Epidermal melanocyte (primary cell): Measurements from ENCODE around the gene PTPRN2.
"Not testable (repeated sequence)": the region's sequence is repeated elsewhere in the genome, so short reads cannot be mapped to it uniquely, and the experiment has no call there.

Experiments used
- DNase-seq: peaks from one replicate; pipeline ENCODE4 v3.0.0; 2011; ENCODE audit warnings: low spot score; ENCODE audit not compliant: insufficient read length

The PTPRN2 gene

GRCh38 chr7:157517782-157518513 lies 1069.7 kb downstream of the PTPRN2 start:
- no peak for DNase-seq

GRCh38 chr7:157516911-157517781 lies 1070.5 kb downstream of the PTPRN2 start:
- DNase-seq = no peak

- no peak for DNase-seq
These were observed 1071.3 kb downstream of the PTPRN2 start for GRCh38 chr7:157516311-157516710.

DNA sequence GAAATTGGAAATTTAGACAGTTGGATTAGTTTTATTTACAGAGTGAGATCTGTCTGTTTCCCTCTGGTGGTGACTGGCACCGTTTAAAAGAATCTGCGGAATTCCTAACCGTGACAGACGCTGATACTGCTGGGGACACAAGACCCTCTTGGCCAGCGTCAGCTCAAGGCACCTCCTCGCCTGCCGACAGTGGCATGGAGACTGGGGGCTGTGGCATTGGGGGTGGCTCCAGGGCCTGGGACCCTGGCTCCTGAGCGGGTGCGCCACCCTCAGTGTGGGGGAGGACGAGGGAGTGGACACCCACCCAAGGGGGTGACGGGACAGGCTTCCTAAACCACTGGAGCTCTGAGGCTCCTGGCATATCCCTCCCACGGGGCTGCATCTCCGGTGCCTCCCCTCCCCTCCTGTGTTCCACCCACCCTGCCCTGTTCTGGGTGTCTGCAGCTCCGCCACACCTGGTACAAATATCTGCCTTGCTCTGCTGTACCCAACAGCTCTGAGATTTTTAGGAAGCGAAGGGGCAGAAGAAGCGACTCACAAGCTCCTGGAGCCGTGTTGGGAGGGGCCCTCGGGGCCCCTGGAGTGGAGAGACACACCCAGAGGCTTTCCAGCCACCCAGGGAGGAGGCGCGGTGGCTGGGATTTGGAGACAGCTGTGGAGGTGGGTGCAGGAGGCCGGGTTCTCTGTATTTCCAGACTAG lies 1072.1 kb downstream of the PTPRN2 start:
- no peak for DNase-seq

DNA sequence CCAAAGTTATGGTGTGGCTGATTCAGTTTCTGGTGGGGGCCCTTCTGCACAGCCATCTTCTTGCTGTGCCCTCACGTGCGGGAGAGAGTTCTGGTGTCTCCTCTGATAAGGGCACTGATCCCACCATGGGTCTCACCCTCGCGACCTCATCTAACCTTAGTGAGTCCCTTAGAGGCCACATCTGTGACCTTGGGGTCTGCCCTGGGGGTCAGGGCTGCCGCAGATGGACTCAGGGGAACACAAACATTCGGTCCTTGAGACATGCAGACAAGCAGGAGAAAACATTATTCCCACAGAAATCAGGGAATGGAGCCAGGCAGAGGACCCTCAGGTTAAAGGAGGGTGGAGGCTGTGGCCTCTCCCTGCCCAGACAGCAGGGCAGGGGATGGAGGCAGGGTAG lies 1072.9 kb downstream of the PTPRN2 start:
- no peak for DNase-seq

DNA sequence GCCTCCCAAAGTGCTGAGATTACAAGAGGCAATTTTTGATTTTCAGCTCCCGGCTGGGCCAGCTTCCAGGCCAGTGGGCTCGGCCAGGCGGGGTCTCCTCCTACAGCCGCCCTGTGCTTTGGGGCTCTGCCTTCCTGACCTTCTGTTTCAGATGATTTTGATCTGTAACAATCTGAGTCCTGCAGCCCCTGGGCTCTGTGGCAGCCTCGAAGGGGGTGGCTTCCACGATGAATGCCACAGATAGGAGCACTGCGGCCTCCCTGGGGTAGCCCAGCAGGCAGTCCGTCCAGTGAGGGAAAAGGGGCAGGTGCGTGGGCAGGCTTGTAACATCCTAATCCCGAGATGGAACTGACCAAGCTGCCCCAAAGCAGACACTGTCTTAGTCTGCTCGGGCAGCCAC lies 1073.3 kb downstream of the PTPRN2 start:
- no peak for DNase-seq

- DNase-seq = no peak
These were observed 1073.9 kb downstream of the PTPRN2 start for GRCh38 chr7:157513682-157514081.

- DNase-seq = no peak
These were observed 1074.4 kb downstream of the PTPRN2 start for GRCh38 chr7:157513162-157513621.

GRCh38 chr7:157509226-157509625 lies 1078.4 kb downstream of the PTPRN2 start:
- DNase-seq = no peak

DNA sequence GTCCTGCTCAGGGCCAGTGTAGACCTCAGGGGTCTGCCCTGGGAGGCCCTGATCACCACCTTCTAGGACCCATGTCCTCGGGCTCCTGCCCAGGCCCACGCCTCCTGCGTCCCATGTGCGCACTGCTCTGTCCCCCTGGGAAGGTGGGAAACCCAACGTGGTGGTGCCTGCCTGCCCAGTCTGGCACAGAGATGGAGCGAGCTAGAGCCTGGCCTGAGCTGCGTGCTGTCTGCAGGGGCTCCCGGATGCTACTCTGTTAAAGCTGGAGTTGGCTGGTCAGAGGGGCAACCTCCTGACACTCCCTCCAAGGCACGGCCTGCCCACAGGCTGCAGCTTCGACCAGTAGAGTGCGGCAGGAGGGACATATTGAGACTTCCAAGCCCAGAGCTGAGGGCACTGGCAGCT lies 1079.1 kb downstream of the PTPRN2 start:
- no peak for DNase-seq

DNA sequence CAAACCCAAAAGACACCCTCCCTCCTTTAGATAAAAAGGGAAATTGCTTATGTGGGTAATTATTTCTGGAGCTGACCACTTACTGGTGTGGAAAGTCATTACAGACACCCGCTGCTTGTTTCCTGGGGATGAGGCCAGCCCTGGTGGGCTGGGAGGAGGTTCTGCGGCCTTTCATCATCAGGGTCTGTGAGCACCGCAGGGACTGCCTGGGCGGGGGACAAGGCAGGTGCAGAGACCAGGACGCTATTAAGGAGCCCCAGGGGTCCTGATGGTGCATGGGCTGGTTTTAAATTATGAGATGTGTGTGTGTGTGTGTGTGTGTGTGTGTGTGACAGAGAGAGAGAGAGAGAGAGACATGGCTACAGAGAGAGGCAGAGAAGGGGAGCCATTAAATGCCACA lies 1079.6 kb downstream of the PTPRN2 start:
- no peak for DNase-seq

DNA sequence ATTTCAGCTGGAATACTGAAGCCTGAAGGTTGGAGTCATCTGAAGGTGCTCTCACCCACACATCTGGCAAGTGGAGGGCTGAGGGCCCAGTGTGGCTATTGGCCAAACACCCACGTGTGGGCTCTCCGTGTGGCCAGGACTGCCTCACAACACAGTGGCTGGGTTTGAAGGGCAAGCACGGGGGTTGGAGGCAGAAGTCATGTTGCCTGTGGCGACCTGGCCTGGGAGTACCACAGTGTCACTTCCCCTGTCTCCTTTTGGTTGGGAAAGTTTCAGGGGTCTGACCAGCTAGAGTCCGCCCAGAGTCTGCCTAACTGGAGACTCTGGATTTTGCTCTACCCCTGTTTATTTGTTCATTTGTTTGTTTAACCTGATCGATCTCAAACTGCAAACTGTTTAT lies 1081.4 kb downstream of the PTPRN2 start:
- no peak for DNase-seq

- DNase-seq = no peak
These were observed 1082.0 kb downstream of the PTPRN2 start for GRCh38 chr7:157505646-157506045.

DNA sequence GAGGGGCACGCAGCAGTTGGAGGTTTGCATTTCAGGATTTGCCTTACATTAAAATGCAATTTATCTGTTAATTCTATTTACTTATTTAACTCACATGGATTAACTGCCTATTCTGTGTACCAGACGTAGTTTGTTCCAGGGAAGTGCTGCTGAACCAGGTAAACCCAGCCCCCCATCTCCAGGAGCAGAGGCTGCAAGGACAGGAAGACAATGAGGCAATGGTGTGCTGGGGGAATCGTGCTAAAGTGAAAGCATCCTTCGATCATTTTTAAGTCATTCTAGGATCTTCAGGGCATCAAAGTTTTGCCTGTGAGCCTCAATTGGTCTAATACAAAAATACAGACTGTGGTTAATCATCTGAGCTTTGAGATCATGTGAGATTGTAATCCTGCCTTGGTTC lies 1084.4 kb downstream of the PTPRN2 start:
- no peak for DNase-seq

DNA sequence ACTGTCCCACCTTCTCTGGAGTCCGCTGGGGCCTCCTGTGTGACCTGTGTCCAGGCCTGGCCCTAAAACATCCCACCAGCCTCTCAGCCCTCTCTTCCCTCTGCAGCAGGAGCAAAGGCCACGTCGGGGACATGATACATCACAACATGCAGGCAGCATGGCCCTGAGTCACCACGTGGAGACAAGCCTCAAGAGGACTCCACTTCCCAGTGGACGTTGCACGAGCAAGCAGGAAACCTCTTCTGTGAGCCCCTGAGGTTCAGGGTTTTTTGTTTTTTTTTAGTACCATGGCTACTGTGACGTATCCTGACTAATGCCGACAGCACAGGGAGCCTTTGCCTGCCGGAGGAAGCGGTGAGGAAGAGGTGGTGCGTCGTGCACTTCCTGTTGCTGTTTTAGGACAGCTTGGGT lies 1084.9 kb downstream of the PTPRN2 start:
- no peak for DNase-seq

- no peak for DNase-seq
These were observed 1086.0 kb downstream of the PTPRN2 start for GRCh38 chr7:157501581-157501980.

- not testable (repeated sequence) for DNase-seq
These were observed 1086.6 kb downstream of the PTPRN2 start for GRCh38 chr7:157500989-157501540.

DNA sequence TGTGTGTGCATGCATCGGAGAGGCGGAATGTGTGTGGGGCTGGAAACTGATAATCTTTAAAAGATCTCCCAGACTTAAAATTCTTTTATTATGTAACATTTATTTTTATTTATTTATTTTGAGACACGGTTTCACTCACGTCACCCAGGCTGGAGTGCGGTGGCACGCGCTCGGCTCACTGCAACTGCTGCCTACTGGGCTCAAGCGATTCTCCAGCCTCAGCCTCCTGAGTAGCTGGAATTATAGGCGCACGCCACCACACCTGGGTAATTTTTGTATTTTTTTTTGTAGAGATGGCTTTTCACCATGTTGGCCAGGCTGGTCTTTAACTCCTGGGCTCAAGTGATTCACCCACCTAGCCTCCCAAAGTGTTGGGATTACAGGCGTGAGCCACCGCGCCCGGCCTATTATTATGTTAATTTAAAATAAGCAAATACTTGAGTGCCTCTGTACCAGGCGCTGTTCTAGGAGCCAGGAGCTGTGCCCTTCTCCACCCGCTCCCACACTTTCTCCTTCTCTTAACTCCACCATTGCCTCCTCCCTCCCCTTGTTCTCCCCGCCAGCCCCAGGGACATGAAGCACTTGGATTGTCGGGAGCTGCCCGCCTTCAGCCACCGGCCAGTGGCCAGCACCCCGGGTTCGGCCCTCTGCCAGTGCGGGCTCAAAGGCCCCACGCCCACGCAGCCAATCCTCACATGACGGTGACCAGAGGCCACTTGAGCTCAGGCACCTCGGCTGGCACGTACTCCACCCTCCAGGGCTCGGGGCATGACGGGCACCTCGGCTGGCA lies 1087.3 kb downstream of the PTPRN2 start:
- no peak for DNase-seq

DNA sequence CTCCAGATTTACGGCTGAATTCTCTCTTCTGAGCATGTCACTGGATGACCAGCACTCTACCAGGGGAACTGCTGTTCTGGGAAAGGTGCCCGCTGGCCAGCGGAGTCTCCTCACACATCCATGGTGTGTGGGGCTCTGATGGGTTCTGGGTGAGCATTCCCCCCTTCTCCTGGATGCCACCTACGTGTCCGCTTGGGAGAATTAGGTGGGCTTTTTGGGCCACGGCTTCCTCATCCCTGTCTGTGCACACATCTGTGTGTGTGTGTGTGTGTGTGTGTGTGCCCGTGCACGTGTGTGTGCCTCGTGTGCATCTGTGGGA lies 1087.8 kb downstream of the PTPRN2 start:
- DNase-seq = no peak

- DNase-seq = no peak
These were observed 1088.3 kb downstream of the PTPRN2 start for GRCh38 chr7:157499121-157499834.
